ENCODE data around the gene OR10G7.
"Not testable (repeated sequence)": the region's sequence is repeated elsewhere in the genome, so short reads cannot be mapped to it uniquely, and the experiment has no call there.

Gene OR10G7

GRCh38 chr11:124036666-124037065 lies 4.5 kb downstream of the OR10G7 start:
- no peak for DNase-seq

GRCh38 chr11:124026498-124026897 lies 14.6 kb downstream of the OR10G7 start, which contains the start of gene OR10G8:
Gene OR10G8, plus strand, starts transcription at chr11:124026798. Its CDS starts 2,825 bp downstream, at chr11:124029623.
- no peak for DNase-seq

DNA sequence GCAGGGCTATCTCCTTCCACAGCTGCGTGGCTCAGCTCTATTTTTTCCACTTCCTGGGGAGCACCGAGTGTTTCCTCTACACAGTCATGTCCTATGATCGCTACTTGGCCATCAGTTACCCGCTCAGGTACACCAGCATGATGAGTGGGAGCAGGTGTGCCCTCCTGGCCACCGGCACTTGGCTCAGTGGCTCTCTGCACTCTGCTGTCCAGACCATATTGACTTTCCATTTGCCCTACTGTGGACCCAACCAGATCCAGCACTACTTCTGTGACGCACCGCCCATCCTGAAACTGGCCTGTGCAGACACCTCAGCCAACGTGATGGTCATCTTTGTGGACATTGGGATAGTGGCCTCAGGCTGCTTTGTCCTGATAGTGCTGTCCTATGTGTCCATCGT lies 25.3 kb downstream of the OR10G7 start:
- DNase-seq, result not testable (repeated sequence)

GRCh38 chr11:124012697-124013096 lies 28.4 kb downstream of the OR10G7 start, which contains the start of gene OR10G4:
Gene OR10G4, plus strand, starts transcription at chr11:124012997. Its CDS starts 2,578 bp downstream, at chr11:124015575.
- no peak for DNase-seq

DNA sequence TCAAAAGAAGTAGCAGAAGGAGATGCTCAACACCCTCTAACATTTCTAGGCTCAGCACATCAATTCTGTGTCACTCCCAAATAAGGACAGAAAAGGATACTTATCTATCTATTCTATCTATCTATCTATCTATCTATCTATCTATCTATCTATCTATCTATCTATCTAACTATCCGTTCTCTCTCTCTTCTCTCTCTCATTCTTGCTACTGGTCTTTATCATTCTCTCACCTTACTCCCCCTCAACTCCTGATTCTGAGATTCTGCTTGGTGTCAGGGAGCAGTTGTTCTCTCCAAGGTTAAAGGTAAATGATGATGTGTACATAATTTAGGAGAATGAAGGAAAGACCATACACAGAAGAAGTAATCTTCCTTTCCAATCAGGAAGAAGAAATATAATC lies 46.0 kb downstream of the OR10G7 start, which contains the start of gene OR10G6:
TSS of gene OR10G6 (minus strand) at position 43 of the 400 bp plus-strand sequence. CDS start at position 43, 0 bp downstream.
- DNase-seq, result no peak

Data from DMS53 (cell line).